Measurements from ENCODE around the gene AKIRIN1. TPM values are rescaled to one million over a fixed set of nuclear protein-coding genes. Genes with fewer than 3 reads are reported as not detected.

AKIRIN1 gene
- total RNA-seq, 2 experiments from 2014 or later: 40.0 to 50.4 TPM

GRCh38 chr1:38953433-38953860, 37.6 kb upstream of the AKIRIN1 start:
- H4K20me1 ChIP-seq (ENCODE audit: insufficient read depth, low read length): no peaks in the 10 kb centered on the region
- DNase-seq (ENCODE audit: low spot score): no peak
- no peak for TF ChIP-seq CTCF (conservative IDR thresholded peaks at IDR 0.05; ENCODE audit: low read length)
- TF ChIP-seq EZH2phosphoT487 (IDR thresholded peaks at IDR 0.05; ENCODE audit: borderline replicate concordance, low read depth, low read length): no peak
- H3K9me2 ChIP-seq (ENCODE audit: insufficient read depth, low read length): no peaks in the 10 kb centered on the region
- no peaks in the 10 kb centered on the region for H3K79me2 ChIP-seq (ENCODE audit: insufficient read depth, low read depth, low read length)
- no peak overlapping the region for H3K27ac ChIP-seq (ENCODE audit: low read depth, low read length, poor library complexity, severe bottlenecking)
- no peaks in the 10 kb centered on the region for H3K36me3 ChIP-seq (ENCODE audit: insufficient read depth, low read length)
- H3K9me3 ChIP-seq (ENCODE audit: low read length): no peaks in the 10 kb centered on the region
- H2AFZ ChIP-seq (ENCODE audit: low read length): no peak overlapping the region
- H3K4me3 ChIP-seq (ENCODE audit: low read depth, low read length, poor library complexity, severe bottlenecking): no peak overlapping the region
- H3K4me1 ChIP-seq (ENCODE audit: insufficient read depth, low read length, poor library complexity, severe bottlenecking): no peaks in the 10 kb centered on the region
- intact Hi-C loops (cut with micrococcal nuclease; ENCODE audit: unreplicated experiment): no loop called here
- CTCF ChIA-PET (ENCODE audit: unreplicated experiment): no interaction called here
- POLR2A ChIA-PET: no interaction called here
- H3K4me2 ChIP-seq (ENCODE audit: low read length): no peak overlapping the region
- no TSS peak for BruUV-seq (replicated peaks)

GRCh38 chr1:38958967-38959366, 32.1 kb upstream of the AKIRIN1 start:
- H3K27ac ChIP-seq (ENCODE audit: low read depth, low read length, poor library complexity, severe bottlenecking): no peak overlapping the region
- no peaks in the 10 kb centered on the region for H3K36me3 ChIP-seq (ENCODE audit: insufficient read depth, low read length)
- TF ChIP-seq EZH2phosphoT487 (IDR thresholded peaks at IDR 0.05; ENCODE audit: borderline replicate concordance, low read depth, low read length) (no peak), CTCF (conservative IDR thresholded peaks at IDR 0.05; ENCODE audit: low read length) (no peak)
- H3K9me3 ChIP-seq (ENCODE audit: low read length): no peaks in the 10 kb centered on the region
- H3K4me3 ChIP-seq (ENCODE audit: low read depth, low read length, poor library complexity, severe bottlenecking): no peak overlapping the region
- no peaks in the 10 kb centered on the region for H3K9me2 ChIP-seq (ENCODE audit: insufficient read depth, low read length)
- no peak overlapping the region for H3K4me2 ChIP-seq (ENCODE audit: low read length)
- H4K20me1 ChIP-seq (ENCODE audit: insufficient read depth, low read length): no peaks in the 10 kb centered on the region
- no peak for DNase-seq (ENCODE audit: low spot score)
- ChIA-PET CTCF (ENCODE audit: unreplicated experiment) (no interaction called here), POLR2A (interaction anchor here (0.6 kb wide), 1 partner anchor 47 kb away, joined by 3 read pairs; no protein-coding TSS in a partner anchor)
- H3K79me2 ChIP-seq (ENCODE audit: insufficient read depth, low read depth, low read length): no peaks in the 10 kb centered on the region
- BruUV-seq (replicated peaks): no TSS peak
- H3K4me1 ChIP-seq (ENCODE audit: insufficient read depth, low read length, poor library complexity, severe bottlenecking): no peaks in the 10 kb centered on the region
- intact Hi-C loops (cut with micrococcal nuclease; ENCODE audit: unreplicated experiment): no loop called here
- H2AFZ ChIP-seq (ENCODE audit: low read length): no peak overlapping the region

GRCh38 chr1:38962113-38962512, 29.0 kb upstream of the AKIRIN1 start:
- Histone ChIP-seq H2AFZ (ENCODE audit: low read length) (no peak overlapping the region), H4K20me1 (ENCODE audit: insufficient read depth, low read length) (no peaks in the 10 kb centered on the region), H3K79me2 (ENCODE audit: insufficient read depth, low read depth, low read length) (no peaks in the 10 kb centered on the region), H3K9me2 (ENCODE audit: insufficient read depth, low read length) (no peaks in the 10 kb centered on the region), H3K27ac (ENCODE audit: low read depth, low read length, poor library complexity, severe bottlenecking) (no peak overlapping the region), H3K36me3 (ENCODE audit: insufficient read depth, low read length) (no peaks in the 10 kb centered on the region), H3K4me2 (ENCODE audit: low read length) (no peak overlapping the region), H3K4me1 (ENCODE audit: insufficient read depth, low read length, poor library complexity, severe bottlenecking) (no peaks in the 10 kb centered on the region), H3K9me3 (ENCODE audit: low read length) (no peaks in the 10 kb centered on the region), H3K4me3 (ENCODE audit: low read depth, low read length, poor library complexity, severe bottlenecking) (no peak overlapping the region)
- ChIA-PET POLR2A (no interaction called here), CTCF (ENCODE audit: unreplicated experiment) (interaction anchor here (0.5 kb wide), 1 partner anchor 113 kb away, joined by 3 read pairs; no protein-coding TSS in a partner anchor)
- intact Hi-C loops (cut with micrococcal nuclease; ENCODE audit: unreplicated experiment): no loop called here
- no peak for DNase-seq (ENCODE audit: low spot score)
- no TSS peak for BruUV-seq (replicated peaks)
- TF ChIP-seq EZH2phosphoT487 (IDR thresholded peaks at IDR 0.05; ENCODE audit: borderline replicate concordance, low read depth, low read length) (no peak), CTCF (conservative IDR thresholded peaks at IDR 0.05; ENCODE audit: low read length) (no peak)
